ENCODE results near the gene EDNRA. TPM values are rescaled to one million over a fixed set of nuclear protein-coding genes. Genes with fewer than 3 reads are reported as not detected.

Gene EDNRA
- total RNA-seq, 1 experiment from 2014 or later: 0.13 TPM

DNA sequence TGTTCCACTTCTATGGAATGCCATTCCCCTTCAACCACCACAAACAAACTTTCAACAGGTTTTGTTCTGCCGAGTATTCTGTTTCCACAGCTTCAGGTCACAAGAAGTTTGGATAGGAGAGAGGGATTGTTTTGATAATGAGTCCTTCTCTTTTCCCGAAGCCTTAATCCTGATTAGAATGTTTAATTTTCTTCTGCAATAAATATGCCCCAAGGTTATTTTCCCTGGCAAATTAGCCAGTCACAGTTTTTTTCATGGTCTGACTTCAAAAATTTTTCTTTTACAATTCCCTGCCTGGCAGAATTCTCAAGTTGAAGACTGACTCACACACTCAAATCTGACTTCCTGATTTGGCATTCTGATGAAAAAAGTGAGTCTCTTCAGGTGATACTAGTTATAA lies 33.1 kb upstream of the EDNRA start:
- ATAC-seq: no peak

DNA sequence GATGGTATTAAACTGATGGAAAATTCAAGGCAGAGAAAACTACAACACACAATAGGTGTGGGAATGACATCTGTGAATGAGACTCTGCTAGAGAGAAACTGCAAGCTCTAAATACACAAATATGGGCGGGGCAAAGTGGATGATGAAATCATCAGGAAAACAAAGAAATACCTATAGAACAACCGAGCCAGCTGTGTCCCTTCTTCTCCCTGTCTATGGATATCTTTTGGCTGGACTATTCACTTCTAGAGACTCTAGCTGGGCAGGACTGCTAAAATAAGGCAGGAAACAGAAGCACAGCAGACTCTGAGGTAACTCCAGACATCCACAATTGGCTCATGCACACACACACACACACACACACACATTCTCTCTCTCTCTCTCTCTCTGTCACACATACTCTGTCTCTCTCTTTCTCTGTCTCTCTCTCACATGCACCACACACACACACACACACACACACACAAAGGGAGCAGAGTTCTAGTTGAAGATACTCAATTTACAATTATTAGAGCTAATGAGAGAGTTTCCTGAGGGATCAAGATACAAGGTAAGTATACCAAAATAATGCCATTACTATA lies 27.2 kb upstream of the EDNRA start:
- no TSS peak for BruUV-seq (replicated peaks)
- Histone ChIP-seq H3K4me1 (ENCODE audit: control insufficient read depth, insufficient read depth, low read length) (no peaks in the 10 kb centered on the region), H3K4me3 (ENCODE audit: low read depth in 2 of 2, low read length in 2 of 2) (no peak overlapping the region), H3K9me3 (ENCODE audit: control insufficient read depth, insufficient read depth, low read depth, low read length) (no peaks in the 10 kb centered on the region), H3K36me3 (ENCODE audit: control insufficient read depth, insufficient read depth, low read length) (no peaks in the 10 kb centered on the region), H3K27ac (ENCODE audit: low read length) (no peak overlapping the region), H3K27me3 (ENCODE audit: control insufficient read depth, insufficient read depth, low read length) (no peaks in the 10 kb centered on the region)
- ATAC-seq: no peak
- CTCF ChIA-PET: no interaction called here
- in situ Hi-C loops (cut with HindIII; ENCODE audit: low pct_unique_long_range_greater_than_20kb, low sequenced_read_pairs) (no loop called here), intact Hi-C loops (cut with micrococcal nuclease; ENCODE audit: unreplicated experiment) (no loop called here)
- POLR2A ChIA-PET: no interaction called here
- DNase-seq (ENCODE audit: low read depth, low spot score): no peak
- TF ChIP-seq POLR2AphosphoS5 (IDR thresholded peaks at IDR 0.05; ENCODE audit: low read depth, low read length): no peak
- TF ChIP-seq TCF7L2 (IDR thresholded peaks at IDR 0.05; ENCODE audit: low read depth, low read length): no peak
- TF ChIP-seq SIN3A (IDR thresholded peaks at IDR 0.05; ENCODE audit: borderline replicate concordance, insufficient read depth, low read depth, low read length): no peak
- TF ChIP-seq, protein P1, sequence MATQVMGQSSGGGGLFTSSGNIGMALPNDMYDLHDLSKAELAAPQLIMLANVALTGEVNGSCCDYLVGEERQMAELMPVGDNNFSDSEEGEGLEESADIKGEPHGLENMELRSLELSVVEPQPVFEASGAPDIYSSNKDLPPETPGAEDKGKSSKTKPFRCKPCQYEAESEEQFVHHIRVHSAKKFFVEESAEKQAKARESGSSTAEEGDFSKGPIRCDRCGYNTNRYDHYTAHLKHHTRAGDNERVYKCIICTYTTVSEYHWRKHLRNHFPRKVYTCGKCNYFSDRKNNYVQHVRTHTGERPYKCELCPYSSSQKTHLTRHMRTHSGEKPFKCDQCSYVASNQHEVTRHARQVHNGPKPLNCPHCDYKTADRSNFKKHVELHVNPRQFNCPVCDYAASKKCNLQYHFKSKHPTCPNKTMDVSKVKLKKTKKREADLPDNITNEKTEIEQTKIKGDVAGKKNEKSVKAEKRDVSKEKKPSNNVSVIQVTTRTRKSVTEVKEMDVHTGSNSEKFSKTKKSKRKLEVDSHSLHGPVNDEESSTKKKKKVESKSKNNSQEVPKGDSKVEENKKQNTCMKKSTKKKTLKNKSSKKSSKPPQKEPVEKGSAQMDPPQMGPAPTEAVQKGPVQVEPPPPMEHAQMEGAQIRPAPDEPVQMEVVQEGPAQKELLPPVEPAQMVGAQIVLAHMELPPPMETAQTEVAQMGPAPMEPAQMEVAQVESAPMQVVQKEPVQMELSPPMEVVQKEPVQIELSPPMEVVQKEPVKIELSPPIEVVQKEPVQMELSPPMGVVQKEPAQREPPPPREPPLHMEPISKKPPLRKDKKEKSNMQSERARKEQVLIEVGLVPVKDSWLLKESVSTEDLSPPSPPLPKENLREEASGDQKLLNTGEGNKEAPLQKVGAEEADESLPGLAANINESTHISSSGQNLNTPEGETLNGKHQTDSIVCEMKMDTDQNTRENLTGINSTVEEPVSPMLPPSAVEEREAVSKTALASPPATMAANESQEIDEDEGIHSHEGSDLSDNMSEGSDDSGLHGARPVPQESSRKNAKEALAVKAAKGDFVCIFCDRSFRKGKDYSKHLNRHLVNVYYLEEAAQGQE (IDR thresholded peaks at IDR 0.05; ENCODE audit: insufficient read depth in 1 of 2, low read depth in 2 of 2, low read length in 1 of 2): no peak
- TF ChIP-seq, protein P2, sequence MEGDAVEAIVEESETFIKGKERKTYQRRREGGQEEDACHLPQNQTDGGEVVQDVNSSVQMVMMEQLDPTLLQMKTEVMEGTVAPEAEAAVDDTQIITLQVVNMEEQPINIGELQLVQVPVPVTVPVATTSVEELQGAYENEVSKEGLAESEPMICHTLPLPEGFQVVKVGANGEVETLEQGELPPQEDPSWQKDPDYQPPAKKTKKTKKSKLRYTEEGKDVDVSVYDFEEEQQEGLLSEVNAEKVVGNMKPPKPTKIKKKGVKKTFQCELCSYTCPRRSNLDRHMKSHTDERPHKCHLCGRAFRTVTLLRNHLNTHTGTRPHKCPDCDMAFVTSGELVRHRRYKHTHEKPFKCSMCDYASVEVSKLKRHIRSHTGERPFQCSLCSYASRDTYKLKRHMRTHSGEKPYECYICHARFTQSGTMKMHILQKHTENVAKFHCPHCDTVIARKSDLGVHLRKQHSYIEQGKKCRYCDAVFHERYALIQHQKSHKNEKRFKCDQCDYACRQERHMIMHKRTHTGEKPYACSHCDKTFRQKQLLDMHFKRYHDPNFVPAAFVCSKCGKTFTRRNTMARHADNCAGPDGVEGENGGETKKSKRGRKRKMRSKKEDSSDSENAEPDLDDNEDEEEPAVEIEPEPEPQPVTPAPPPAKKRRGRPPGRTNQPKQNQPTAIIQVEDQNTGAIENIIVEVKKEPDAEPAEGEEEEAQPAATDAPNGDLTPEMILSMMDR (IDR thresholded peaks at IDR 0.05): no peak

More for the DNA sequence above, 33.1 kb upstream of the EDNRA start:
- POLR2A ChIA-PET: no interaction called here
- Histone ChIP-seq H3K36me3 (ENCODE audit: control insufficient read depth, insufficient read depth, low read length) (no peaks in the 10 kb centered on the region), H3K4me3 (ENCODE audit: low read depth in 2 of 2, low read length in 2 of 2) (no peak overlapping the region), H3K27me3 (ENCODE audit: control insufficient read depth, insufficient read depth, low read length) (no peaks in the 10 kb centered on the region), H3K27ac (ENCODE audit: low read length) (no peak overlapping the region), H3K4me1 (ENCODE audit: control insufficient read depth, insufficient read depth, low read length) (no peaks in the 10 kb centered on the region), H3K9me3 (ENCODE audit: control insufficient read depth, insufficient read depth, low read depth, low read length) (no peaks in the 10 kb centered on the region)
- in situ Hi-C loops (cut with HindIII; ENCODE audit: low pct_unique_long_range_greater_than_20kb, low sequenced_read_pairs) (no loop called here), intact Hi-C loops (cut with micrococcal nuclease; ENCODE audit: unreplicated experiment) (no loop called here)
- CTCF ChIA-PET: no interaction called here
- BruUV-seq (replicated peaks): no TSS peak
- TF ChIP-seq POLR2AphosphoS5 (IDR thresholded peaks at IDR 0.05; ENCODE audit: low read depth, low read length) (no peak), SIN3A (IDR thresholded peaks at IDR 0.05; ENCODE audit: borderline replicate concordance, insufficient read depth, low read depth, low read length) (no peak), TCF7L2 (IDR thresholded peaks at IDR 0.05; ENCODE audit: low read depth, low read length) (no peak)
- TF ChIP-seq, protein P2 (IDR thresholded peaks at IDR 0.05): no peak
- TF ChIP-seq, protein P1 (IDR thresholded peaks at IDR 0.05; ENCODE audit: insufficient read depth in 1 of 2, low read depth in 2 of 2, low read length in 1 of 2): no peak
- DNase-seq (ENCODE audit: low read depth, low spot score): no peak
